NCI-H2227 (cell line): ENCODE results near the gene DMC1.

ENCODE experiments used
- DNase-seq: peaks from one replicate; lab custom pipeline; 2025; ENCODE audit not compliant: unreplicated experiment; lab: John Stamatoyannopoulos, UW

The DMC1 gene

GRCh38 chr22:38567531-38568285 lies 2.3 kb downstream of the DMC1 start:
- no peak for DNase-seq

GRCh38 chr22:38566726-38567504 lies 3.1 kb downstream of the DMC1 start:
- peak; percentile 48 for DNase-seq

- no peak for DNase-seq
Observed at GRCh38 chr22:38565441-38565840, 4.5 kb downstream of the DMC1 start.

GRCh38 chr22:38564669-38565068 lies 5.3 kb downstream of the DMC1 start:
- DNase-seq = no peak

GRCh38 chr22:38554281-38554680 lies 15.7 kb downstream of the DMC1 start:
- no peak for DNase-seq

- DNase-seq = no peak
Observed at GRCh38 chr22:38549101-38549894, 20.7 kb downstream of the DMC1 start.

GRCh38 chr22:38540701-38541100 lies 29.3 kb downstream of the DMC1 start:
- DNase-seq = no peak

- DNase-seq = no peak
Observed at GRCh38 chr22:38531251-38531938, 38.6 kb downstream of the DMC1 start.

- DNase-seq = no peak
Observed at GRCh38 chr22:38524429-38524828, 45.6 kb downstream of the DMC1 start.

GRCh38 chr22:38523479-38523878 lies 46.5 kb downstream of the DMC1 start:
- no peak for DNase-seq

- DNase-seq = no peak
Observed at GRCh38 chr22:38523029-38523428, 47.0 kb downstream of the DMC1 start.

- no peak for DNase-seq
Observed at GRCh38 chr22:38519453-38520250, 50.3 kb downstream of the DMC1 start.

GRCh38 chr22:38518620-38519019 lies 51.4 kb downstream of the DMC1 start:
- DNase-seq = no peak

- DNase-seq = no peak
Observed at GRCh38 chr22:38513063-38513462, 56.9 kb downstream of the DMC1 start.

GRCh38 chr22:38510416-38510970 lies 59.5 kb downstream of the DMC1 start:
- no peak for DNase-seq

GRCh38 chr22:38506118-38506962 lies 63.6 kb downstream of the DMC1 start, which contains the start of gene DDX17:
Gene DDX17, minus strand, starts transcription at chr22:38506311.
- peak; percentile 95 for DNase-seq

GRCh38 chr22:38505541-38506117 lies 64.4 kb downstream of the DMC1 start:
- DNase-seq = peak; percentile 50

- peak; percentile 14 for DNase-seq
Observed at GRCh38 chr22:38504731-38505540, 65.0 kb downstream of the DMC1 start.
